ENCODE results near the gene SH2D3A. TPM values are rescaled to one million over a fixed set of nuclear protein-coding genes. Genes with fewer than 3 reads are reported as not detected.
"Not testable (repeated sequence)": the region's sequence is repeated elsewhere in the genome, so short reads cannot be mapped to it uniquely, and the experiment has no call there.

The SH2D3A gene
- total and polyA plus RNA-seq, 2 of the 8 experiments (the other 6 are each of a cell fraction or from before 2014, with no cell fraction given) = 14.5 to 22.1 TPM

DNA sequence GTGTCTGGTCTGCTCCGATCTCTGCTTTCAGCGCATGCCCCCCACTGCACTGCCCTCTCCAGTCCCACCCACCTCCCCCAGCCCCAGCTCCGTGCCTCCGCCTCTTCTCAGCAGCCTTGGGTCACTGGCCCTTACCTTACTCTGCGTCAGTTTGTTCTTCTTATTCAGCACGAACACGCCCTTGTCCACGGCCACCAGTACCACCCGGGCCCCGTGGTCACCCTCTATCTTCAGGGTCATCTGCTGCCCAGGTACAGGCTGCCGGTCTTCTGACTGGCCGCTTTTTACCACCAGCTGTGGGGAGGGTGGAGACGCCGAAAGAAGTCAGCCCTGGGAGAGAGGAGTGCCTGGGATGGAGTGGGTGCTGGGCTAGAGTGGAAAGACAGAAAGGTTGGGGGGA lies 57.7 kb downstream of the SH2D3A start (continued):
- no peak for TF ChIP-seq BCL11A (IDR thresholded peaks at IDR 0.05; ENCODE audit: low read depth in 2 of 2, low read length in 2 of 2)

DNA sequence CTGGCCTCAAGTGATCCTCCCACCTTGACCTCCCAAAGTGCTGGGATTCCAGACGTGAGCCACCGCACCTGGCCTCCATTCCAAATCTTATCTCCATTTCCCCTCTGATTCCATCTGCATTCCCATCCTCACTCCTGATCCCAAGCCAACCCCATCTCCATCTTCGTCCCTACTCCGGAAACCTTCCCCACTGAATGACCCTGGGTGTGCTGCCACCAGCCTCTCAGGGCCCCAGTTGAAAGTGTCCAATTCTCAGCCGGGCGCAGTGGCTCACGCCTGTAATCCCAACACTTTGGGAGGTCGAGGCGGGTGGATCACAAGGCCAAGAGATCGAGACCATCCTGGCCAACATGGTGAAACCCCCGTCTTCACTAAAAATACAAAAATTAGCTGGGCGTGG lies 58.3 kb downstream of the SH2D3A start:
- 97% methylated on average over 12 of the region's 12 CpGs; no CpG with 5 or more reads in 1 of the 2 experiments for WGBS, 2 experiments (ENCODE audit: extremely low coverage in 1 of 2, insufficient coverage in 1 of 2, insufficient read length in 1 of 2, insufficient replicate concordance in 2 of 2, low coverage in 1 of 2, low lambda C conversion rate in 2 of 2, missing lambda C conversion rate in 1 of 2)
- H3K4ac ChIP-seq (replicated peaks; ENCODE audit: insufficient read length, low read depth, low read length); H2AFZ ChIP-seq (ENCODE audit: low read length); H2BK15ac ChIP-seq (ENCODE audit: low read length); H3K18ac ChIP-seq (ENCODE audit: extremely low read depth, low read length); H2BK12ac ChIP-seq (ENCODE audit: low read depth, low read length); POLR2A ChIA-PET (ENCODE audit: partially characterized antibody); H3K23ac ChIP-seq (ENCODE audit: insufficient read length); H3K9ac ChIP-seq (replicated peaks in 1 of 4; ENCODE audit: extremely low read depth in 1 of 4, low read depth in 3 of 4, low read length in 3 of 4); H4K20me1 ChIP-seq (replicated peaks in 1 of 2; ENCODE audit: control insufficient read depth in 1 of 2, insufficient read depth in 2 of 2, low read length in 2 of 2); H3K36me3 ChIP-seq (ENCODE audit: control insufficient read depth in 2 of 4, insufficient read depth in 4 of 4, low read length in 3 of 4); H3K4me2 ChIP-seq (ENCODE audit: insufficient read depth in 1 of 2, low read depth in 2 of 2, low read length in 2 of 2); H2AK5ac ChIP-seq (ENCODE audit: low read depth, low read length); H3K9me3 ChIP-seq (ENCODE audit: insufficient read depth in 2 of 2, low read depth in 1 of 2, low read length in 1 of 2); H4K8ac ChIP-seq (ENCODE audit: extremely low read depth, insufficient read depth, low read length); FAIRE-seq; H2BK20ac ChIP-seq (ENCODE audit: low read length); H3K4me3 ChIP-seq (ENCODE audit: extremely low read depth in 1 of 4, insufficient read depth in 2 of 4, low read depth in 3 of 4, low read length in 4 of 4); H3K23me2 ChIP-seq (ENCODE audit: low read depth, low read length); H4K5ac ChIP-seq (ENCODE audit: insufficient read length, low read depth, low read length); DNase-seq (ENCODE audit: low read depth in 1 of 2, low spot score in 2 of 2); H3K14ac ChIP-seq (ENCODE audit: insufficient read length); H2BK120ac ChIP-seq (replicated peaks; ENCODE audit: low read depth, low read length); H3K79me2 ChIP-seq (ENCODE audit: control insufficient read depth in 1 of 2, insufficient read depth in 2 of 2, low read length in 2 of 2); H3K79me1 ChIP-seq (ENCODE audit: low read depth, low read length); H3K56ac ChIP-seq (replicated peaks; ENCODE audit: insufficient read length, low read depth, low read length); H2BK5ac ChIP-seq (ENCODE audit: low read depth, low read length); H3K27ac ChIP-seq (ENCODE audit: low read depth, low read length); H3K4me1 ChIP-seq (replicated peaks in 1 of 4; ENCODE audit: control insufficient read depth in 3 of 4, insufficient read depth in 4 of 4, low read length in 3 of 4); H4K91ac ChIP-seq (replicated peaks; ENCODE audit: insufficient read length, low read length): not testable (repeated sequence)
- H3K27me3 ChIP-seq (replicated peaks in 1 of 4; ENCODE audit: control insufficient read depth in 3 of 4, extremely low read depth in 1 of 4, insufficient read depth in 3 of 4, low read length in 3 of 4) = peaks cover 0 to 22% (median 18%) of the 10 kb centered on the region in 4 experiments; a peak in 6 of 7 replicates
- CTCF ChIA-PET (ENCODE audit: partially characterized antibody) = interaction anchor here (1.4 kb wide), 1 partner anchor 39 kb away, joined by 3 read pairs; the partner anchor contains the start of gene TNFSF14

Data from H1 (cell line).